ENCODE measurements around the gene MAPKAP1.

DNA sequence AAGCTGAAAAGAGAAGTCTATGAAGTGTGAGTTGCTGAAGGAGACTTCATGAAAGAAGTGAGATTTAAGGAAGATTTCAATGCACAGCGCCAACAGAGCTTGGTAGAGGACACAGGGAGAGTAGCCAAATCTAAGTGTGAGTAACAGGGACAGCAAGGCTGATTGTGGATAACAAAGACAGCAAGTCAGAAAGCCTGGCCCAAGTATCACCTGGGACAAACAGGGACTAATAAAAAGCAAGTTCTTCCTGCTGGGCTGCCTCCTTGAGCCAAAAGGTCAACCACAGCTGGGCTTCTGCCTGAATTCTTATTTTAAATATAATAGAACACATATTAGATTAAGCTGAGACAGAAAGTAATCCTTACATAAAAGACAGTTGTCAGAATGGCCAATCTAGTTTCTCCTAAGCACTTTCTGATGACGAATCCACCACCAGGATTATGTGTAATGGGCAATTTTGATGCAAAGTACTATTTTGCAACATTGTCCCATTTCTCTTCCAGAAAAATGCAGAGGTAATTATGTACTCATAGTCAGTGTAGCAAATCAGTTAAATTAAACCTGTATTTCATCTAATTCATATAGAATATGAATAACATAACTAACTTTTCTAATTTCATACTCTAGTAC is 73.8 kb downstream of the MAPKAP1 start:
- TF ChIP-seq, protein P1, sequence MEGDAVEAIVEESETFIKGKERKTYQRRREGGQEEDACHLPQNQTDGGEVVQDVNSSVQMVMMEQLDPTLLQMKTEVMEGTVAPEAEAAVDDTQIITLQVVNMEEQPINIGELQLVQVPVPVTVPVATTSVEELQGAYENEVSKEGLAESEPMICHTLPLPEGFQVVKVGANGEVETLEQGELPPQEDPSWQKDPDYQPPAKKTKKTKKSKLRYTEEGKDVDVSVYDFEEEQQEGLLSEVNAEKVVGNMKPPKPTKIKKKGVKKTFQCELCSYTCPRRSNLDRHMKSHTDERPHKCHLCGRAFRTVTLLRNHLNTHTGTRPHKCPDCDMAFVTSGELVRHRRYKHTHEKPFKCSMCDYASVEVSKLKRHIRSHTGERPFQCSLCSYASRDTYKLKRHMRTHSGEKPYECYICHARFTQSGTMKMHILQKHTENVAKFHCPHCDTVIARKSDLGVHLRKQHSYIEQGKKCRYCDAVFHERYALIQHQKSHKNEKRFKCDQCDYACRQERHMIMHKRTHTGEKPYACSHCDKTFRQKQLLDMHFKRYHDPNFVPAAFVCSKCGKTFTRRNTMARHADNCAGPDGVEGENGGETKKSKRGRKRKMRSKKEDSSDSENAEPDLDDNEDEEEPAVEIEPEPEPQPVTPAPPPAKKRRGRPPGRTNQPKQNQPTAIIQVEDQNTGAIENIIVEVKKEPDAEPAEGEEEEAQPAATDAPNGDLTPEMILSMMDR (conservative IDR thresholded peaks at IDR 0.05 in 1 of 2, IDR thresholded peaks at IDR 0.05 in 1 of 2; ENCODE audit: extremely low read depth in 1 of 2, insufficient read depth in 1 of 2, low read depth in 1 of 2, low read length in 2 of 2) = no peak
- no peak for TF ChIP-seq EZH2 (IDR thresholded peaks at IDR 0.05; ENCODE audit: borderline replicate concordance, low read length)

All from mammary epithelial cell (primary cell).